K562 (cell line): Measurements from ENCODE around the gene KLK1. TPM values are rescaled to one million over a fixed set of nuclear protein-coding genes. Genes with fewer than 3 reads are reported as not detected.
A peak's percentile ranks its signal among the peaks of the same experiment; 100 is the strongest.

ENCODE experiments used
- C11orf30 ChIP-seq: fragments of 450-650 bp; IDR thresholded peaks from 2 replicates; pipeline ENCODE4 v1.6.1; 2016; ENCODE audit warnings: low read depth, mild to moderate bottlenecking
- CHD1 ChIP-seq: fragments of 200-600 bp; sonication (generic); IDR thresholded peaks from one replicate; pipeline ENCODE4 v1.6.1; 2012; ENCODE audit warnings: mild to moderate bottlenecking, moderate library complexity, low read length, inconsistent platforms
- KLF1 ChIP-seq: fragments of 450-650 bp; IDR thresholded peaks from 2 replicates; pipeline ENCODE4 v1.6.1; 2016; ENCODE audit warnings: missing genetic modification characterization, missing compliant biosample characterization
- MCM2 ChIP-seq: fragments of 450-650 bp; IDR thresholded peaks from 2 replicates; pipeline ENCODE4 v1.6.1; 2017; ENCODE audit warnings: low read depth, mild to moderate bottlenecking
- NR1H2 ChIP-seq: sonication (generic); formaldehyde crosslinking; IDR thresholded peaks from 2 replicates; pipeline ENCODE4 v1.4.0; 2020; ENCODE audit warnings: mild to moderate bottlenecking, missing genetic modification reagents
- NRF1 ChIP-seq, 2 experiments: fragments of 450-650 bp; IDR thresholded peaks in 1 of 2; conservative IDR thresholded peaks in 1 of 2; 2 replicates each; pipeline ENCODE4 v1.6.1; 2014; ENCODE audit warnings: mild to moderate bottlenecking in 2 of 2
- ZBTB7A ChIP-seq: IDR thresholded peaks from 2 replicates; pipeline ENCODE4 v1.6.1; 2011; ENCODE audit warnings: low read depth, mild to moderate bottlenecking, low read length, moderate library complexity, borderline replicate concordance; ENCODE audit not compliant: control insufficient read depth
- ZNF586 ChIP-seq: fragments of 450-650 bp; formaldehyde crosslinking; conservative IDR thresholded peaks from 2 replicates; pipeline ENCODE4 v1.4.0; 2020; ENCODE audit warnings: mild to moderate bottlenecking, moderate library complexity
- polyA plus RNA-seq, 8 experiments: library from polyadenylated mRNA; depleted of rRNA in 4 of 8; stranded (reverse) in 5 of 8; unstranded in 3 of 8; fragments of >200 nt; fragmentation: Nextera tagmentation in 2 of 8; fragmentation: Illumina TruSeq in 1 of 8; extraction: Ambion mirVana in 2 of 8; extraction: Trizol in 1 of 8; gene quantifications; 2 replicates each; pipeline versions ENCODE4 v1.2.1 to v1.2.3, GENCODE V29; 2011 to 2014; ENCODE audit warnings: inconsistent platforms in 1 of 8, missing spikeins in 1 of 8
- total RNA-seq, 7 experiments: library from RNA; depleted of rRNA in 6 of 7; stranded (reverse); fragments of >200 nt in 6 of 7; fragmentation: Illumina TruSeq in 2 of 7; extraction: Trizol in 2 of 7; gene quantifications; 2 replicates each; pipeline versions ENCODE4 v1.2.1 to v1.2.3, GENCODE V29; 2011 to 2021; ENCODE audit warnings: low replicate concordance in 1 of 7
- TF ChIP-seq, protein P1 (sequence below): fragments of 250-450 bp; sonication (Bioruptor Pico); IDR thresholded peaks from 2 replicates; pipeline ENCODE4 v1.4.0; 2020
- TF ChIP-seq, protein P2 (sequence below): fragments of 250-450 bp; sonication (Bioruptor Pico); IDR thresholded peaks from 2 replicates; pipeline ENCODE4 v1.8.0; 2022; ENCODE audit warnings: moderate library complexity, mild to moderate bottlenecking, inconsistent platforms
- TF ChIP-seq, protein P3 (sequence below): fragments of 250-450 bp; sonication (Bioruptor Pico); IDR thresholded peaks from 2 replicates; pipeline ENCODE4 v1.8.0; 2022; ENCODE audit warnings: moderate library complexity, mild to moderate bottlenecking, inconsistent platforms
- TF ChIP-seq, protein P4 (sequence below): fragments of 250-450 bp; sonication (Bioruptor Pico); IDR thresholded peaks from 2 replicates; pipeline ENCODE4 v1.5.0; 2021; ENCODE audit warnings: mild to moderate bottlenecking, moderate library complexity

Gene KLK1
- total and polyA plus RNA-seq, 9 of the 15 experiments (the other 6 are each of a cell fraction or from before 2014, with no cell fraction given): 0.87 to 15.4 (median 9.1) TPM

DNA sequence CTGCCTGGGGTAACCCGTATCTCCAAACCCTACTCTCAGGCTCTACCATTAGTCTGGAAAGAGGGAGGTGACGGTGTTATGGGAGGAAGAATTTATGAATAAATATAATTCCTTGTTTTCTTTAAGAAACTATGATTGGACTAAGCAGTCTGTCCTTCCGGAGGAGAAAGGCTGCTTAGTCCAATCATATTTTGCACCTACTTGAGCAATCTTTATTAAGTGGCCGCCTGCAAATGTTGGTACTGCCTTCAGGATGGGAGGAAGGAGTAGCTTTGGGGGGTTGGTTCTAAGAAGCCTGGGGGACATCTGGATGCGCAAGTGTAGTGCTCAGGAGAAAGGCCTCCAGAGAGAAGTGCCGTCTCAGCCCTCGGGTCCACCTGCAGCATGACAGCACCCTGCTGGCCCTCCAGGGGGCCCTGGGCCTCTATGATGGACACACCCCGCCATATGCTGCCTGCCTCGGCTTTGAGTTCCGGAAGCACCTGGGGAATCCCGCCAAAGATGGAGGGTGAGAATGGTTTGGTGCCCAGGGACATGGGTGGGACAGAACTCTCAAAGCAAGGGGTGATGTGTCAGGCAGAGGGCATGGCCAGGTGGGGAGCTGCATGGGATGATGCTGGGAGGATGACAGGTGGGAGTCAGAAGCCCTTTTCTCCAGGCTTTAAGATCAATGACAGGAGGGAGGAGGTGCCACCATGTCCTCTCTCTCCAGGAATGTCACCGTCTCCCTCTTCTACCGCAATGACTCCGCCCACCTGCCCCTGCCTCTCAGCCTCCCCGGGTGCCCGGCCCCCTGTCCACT lies 29.3 kb downstream of the KLK1 start (continued):
- peak; percentile 42; the same call in 1 of the 2 replicates for TF ChIP-seq KLF1
- TF ChIP-seq MCM2: no peak
- no peak for TF ChIP-seq NR1H2 (CRISPR knock-in tag)
- TF ChIP-seq, protein P1, sequence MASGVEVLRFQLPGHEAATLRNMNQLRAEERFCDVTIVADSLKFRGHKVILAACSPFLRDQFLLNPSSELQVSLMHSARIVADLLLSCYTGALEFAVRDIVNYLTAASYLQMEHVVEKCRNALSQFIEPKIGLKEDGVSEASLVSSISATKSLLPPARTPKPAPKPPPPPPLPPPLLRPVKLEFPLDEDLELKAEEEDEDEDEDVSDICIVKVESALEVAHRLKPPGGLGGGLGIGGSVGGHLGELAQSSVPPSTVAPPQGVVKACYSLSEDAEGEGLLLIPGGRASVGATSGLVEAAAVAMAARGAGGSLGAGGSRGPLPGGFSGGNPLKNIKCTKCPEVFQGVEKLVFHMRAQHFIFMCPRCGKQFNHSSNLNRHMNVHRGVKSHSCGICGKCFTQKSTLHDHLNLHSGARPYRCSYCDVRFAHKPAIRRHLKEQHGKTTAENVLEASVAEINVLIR (CRISPR knock-in tag): no peak
- no peak for TF ChIP-seq C11orf30
- TF ChIP-seq, protein P2, sequence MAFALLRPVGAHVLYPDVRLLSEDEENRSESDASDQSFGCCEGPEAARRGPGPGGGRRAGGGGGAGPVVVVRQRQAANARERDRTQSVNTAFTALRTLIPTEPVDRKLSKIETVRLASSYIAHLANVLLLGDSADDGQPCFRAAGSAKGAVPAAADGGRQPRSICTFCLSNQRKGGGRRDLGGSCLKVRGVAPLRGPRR (CRISPR knock-in tag): no peak
- TF ChIP-seq, protein P3, sequence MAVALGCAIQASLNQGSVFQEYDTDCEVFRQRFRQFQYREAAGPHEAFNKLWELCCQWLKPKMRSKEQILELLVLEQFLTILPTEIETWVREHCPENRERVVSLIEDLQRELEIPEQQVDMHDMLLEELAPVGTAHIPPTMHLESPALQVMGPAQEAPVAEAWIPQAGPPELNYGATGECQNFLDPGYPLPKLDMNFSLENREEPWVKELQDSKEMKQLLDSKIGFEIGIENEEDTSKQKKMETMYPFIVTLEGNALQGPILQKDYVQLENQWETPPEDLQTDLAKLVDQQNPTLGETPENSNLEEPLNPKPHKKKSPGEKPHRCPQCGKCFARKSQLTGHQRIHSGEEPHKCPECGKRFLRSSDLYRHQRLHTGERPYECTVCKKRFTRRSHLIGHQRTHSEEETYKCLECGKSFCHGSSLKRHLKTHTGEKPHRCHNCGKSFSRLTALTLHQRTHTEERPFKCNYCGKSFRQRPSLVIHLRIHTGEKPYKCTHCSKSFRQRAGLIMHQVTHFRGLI: no peak
- TF ChIP-seq, protein P4, sequence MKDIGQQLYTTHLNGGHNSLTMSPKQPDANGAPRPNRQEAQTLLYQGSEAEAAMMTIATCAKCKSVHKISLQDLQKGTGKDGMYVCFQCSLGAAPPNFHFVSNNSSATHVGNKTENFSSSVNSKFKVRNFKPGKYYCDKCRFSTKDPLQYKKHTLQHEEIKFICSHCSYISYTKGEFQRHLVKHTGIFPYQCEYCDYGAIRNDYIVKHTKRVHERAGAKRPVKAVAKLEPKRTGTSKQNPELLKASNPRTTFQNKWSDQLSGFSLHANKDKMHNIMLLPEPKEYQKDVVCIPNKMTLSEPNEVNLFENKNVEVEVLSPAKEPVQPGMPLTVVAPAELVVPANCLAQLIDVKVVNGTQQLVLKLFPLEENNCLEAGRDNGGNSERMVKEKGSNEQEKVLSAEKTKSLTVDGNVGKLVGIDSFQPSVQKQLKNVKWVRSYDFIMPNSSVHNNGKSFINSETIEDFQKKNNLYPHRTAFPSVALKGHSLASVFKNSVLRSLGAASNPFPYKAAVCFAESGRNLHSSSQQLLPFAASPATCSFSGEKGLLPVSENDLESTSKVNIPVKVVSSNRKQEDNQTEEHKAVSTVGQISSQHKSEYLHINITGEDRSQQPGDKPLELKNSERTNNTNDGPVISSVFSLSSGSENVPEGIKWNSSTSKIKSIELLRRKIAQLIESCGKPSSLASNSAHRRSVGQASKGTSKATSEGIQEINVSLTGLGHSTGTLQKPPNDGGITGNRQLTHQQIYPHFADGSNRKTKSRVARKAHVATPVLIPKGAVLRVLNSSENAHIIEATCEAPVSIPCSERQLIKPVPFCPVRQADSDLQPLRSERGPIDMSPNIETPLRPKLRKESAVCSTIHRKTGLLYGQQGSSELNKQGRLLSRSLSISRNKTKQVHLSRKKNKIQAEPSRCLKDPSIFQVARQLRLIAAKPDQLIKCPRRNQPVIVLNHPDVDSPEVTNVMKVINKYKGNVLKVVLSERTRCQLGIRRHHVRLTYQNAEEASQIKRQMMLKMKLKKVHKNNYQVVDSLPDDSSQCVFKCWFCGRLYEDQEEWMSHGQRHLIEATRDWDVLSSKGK (CRISPR knock-in tag): no peak
- no peak for TF ChIP-seq ZNF586 (CRISPR knock-in tag)
- peak; percentile 68 to 75 for TF ChIP-seq NRF1 (conservative IDR thresholded peaks at IDR 0.05 in 1 of 2, IDR thresholded peaks at IDR 0.05 in 1 of 2)
- no peak; the same call in 1 of the 2 replicates for TF ChIP-seq ZBTB7A
- TF ChIP-seq CHD1: no peak
